NCI-H2227 (cell line): Measurements from ENCODE around the gene TXNRD2.
A peak's percentile ranks its signal among the peaks of the same experiment; 100 is the strongest.

Source experiments
- DNase-seq: peaks from one replicate; lab custom pipeline; 2025; ENCODE audit not compliant: unreplicated experiment; lab: John Stamatoyannopoulos, UW

TXNRD2 gene

DNA sequence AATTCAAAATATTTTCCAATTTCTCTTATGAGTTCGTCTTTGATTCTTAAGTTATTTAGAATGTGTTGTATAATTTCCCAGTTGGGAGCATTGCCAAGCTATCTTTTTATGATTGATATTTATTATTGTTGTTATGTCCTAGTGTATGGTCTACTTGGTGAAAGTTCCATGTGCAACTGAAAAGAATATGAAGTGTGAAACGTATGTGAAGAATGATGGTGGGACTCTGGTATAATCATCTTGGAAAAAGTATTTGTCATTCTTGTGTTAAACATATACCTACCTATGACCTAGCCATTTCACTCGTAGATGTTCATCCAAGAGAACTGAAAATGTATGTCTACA, 75.0 kb downstream of the TXNRD2 start:
- DNase-seq: no peak

DNA sequence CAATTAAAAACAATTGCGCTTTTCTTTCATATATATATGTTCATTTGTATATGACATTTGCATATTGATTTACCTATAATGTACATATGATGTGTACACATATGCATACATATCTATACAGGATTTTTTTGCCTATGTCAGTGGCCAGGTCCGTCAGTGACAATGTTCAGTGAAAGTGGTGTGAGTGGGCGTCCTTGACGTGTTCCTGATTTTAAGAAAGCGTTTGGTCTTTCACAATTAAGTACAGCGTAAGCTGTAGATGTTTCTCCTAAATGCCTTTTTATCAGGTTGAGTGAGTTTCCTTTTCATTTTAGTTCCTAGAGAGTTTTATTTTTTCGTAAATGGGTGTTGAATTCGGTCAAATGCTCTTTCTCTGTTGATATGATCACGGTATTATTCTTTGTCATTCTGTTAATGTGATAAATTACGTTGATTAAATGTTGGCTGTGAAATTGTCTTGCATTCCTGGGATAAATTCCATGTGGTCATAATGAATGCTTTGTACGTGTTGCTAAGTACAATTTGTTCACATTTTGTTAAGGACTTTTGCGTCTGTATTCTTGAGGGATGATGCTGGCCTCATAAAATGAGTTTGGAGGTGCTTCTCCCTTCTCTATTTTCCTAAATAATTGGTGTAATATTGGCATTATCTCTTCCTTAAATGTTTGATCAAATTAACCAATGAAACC, 76.3 kb downstream of the TXNRD2 start:
- no peak for DNase-seq

GRCh38 chr22:19864538-19865106, 77.0 kb downstream of the TXNRD2 start:
- DNase-seq: no peak

- DNase-seq: no peak
These were observed 78.0 kb downstream of the TXNRD2 start for GRCh38 chr22:19863571-19863970.

GRCh38 chr22:19862619-19863246, 78.9 kb downstream of the TXNRD2 start:
- DNase-seq: no peak

GRCh38 chr22:19859861-19860510, 81.6 kb downstream of the TXNRD2 start:
- no peak for DNase-seq

DNA sequence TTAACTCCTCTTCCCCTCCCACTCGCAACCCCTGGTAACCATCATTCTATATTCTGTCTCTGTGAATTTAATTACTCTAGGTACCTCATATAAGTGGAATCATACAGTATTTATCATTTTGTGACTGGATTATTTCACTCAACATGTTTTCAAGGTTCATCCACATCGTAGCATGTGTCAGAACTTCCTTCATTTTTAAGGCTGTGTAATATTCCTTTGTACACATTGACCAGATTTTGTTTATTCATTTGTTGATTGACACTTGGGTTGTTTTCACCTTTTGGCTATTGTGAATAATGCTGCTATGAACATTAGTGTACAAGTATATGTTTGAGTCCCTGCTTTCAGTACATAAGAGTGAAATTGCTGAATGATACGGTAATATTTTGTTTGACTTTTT, 84.2 kb downstream of the TXNRD2 start:
- no peak for DNase-seq

GRCh38 chr22:19855504-19856409, 85.9 kb downstream of the TXNRD2 start:
- peak; percentile 56 for DNase-seq

- peak; percentile 99 for DNase-seq
These were observed 86.7 kb downstream of the TXNRD2 start, which contains the start of the genes GNB1L and RTL10 for GRCh38 chr22:19854778-19855503. Gene GNB1L (minus strand): TSS chr22:19854874. CDS start chr22:19821355, 33,519 bp downstream. Gene RTL10 (minus strand): TSS chr22:19854874. CDS start chr22:19852261, 2,613 bp downstream.

GRCh38 chr22:19853879-19854777, 87.5 kb downstream of the TXNRD2 start:
- peak; percentile 52 for DNase-seq

DNA sequence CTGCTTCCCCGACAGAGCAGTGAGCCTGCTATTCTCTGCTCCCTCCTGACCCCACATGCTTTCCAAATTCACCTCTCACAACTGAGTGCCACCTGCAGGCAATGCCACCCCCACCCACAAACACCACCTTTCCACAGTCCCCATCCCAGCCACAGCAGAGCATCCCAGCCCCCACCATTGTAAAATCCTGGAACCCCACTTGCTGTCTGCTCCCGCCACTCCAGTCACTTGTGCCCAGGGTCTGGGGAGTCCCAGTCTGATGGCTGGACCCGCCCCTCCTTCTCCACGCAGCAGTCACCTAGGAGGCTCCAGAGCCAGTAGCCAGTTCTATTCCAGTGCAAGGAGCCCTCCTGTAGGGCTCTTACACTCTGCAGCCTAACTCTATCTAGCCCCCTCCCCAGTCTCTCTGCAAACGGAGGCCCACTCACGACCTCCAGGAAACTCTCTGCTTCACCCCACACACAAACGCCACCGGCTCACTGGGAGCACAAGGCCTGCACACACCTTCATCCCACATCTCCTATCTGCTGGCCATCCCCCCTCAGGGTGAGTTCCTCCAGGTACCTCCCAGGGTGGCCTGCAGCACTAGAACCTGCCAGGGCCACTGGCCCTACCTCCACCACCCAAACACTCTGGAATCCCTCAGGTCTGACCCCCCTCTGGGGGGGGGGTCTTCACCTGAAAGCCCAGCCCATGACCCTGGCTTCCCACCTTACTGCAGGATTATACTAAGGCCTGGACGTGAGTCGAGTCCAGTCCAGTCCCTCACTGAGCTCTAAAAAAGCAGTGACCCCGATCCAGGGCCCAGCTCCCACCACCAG, 88.3 kb downstream of the TXNRD2 start:
- no peak for DNase-seq

- no peak for DNase-seq
These were observed 89.3 kb downstream of the TXNRD2 start for GRCh38 chr22:19852177-19852781.

DNA sequence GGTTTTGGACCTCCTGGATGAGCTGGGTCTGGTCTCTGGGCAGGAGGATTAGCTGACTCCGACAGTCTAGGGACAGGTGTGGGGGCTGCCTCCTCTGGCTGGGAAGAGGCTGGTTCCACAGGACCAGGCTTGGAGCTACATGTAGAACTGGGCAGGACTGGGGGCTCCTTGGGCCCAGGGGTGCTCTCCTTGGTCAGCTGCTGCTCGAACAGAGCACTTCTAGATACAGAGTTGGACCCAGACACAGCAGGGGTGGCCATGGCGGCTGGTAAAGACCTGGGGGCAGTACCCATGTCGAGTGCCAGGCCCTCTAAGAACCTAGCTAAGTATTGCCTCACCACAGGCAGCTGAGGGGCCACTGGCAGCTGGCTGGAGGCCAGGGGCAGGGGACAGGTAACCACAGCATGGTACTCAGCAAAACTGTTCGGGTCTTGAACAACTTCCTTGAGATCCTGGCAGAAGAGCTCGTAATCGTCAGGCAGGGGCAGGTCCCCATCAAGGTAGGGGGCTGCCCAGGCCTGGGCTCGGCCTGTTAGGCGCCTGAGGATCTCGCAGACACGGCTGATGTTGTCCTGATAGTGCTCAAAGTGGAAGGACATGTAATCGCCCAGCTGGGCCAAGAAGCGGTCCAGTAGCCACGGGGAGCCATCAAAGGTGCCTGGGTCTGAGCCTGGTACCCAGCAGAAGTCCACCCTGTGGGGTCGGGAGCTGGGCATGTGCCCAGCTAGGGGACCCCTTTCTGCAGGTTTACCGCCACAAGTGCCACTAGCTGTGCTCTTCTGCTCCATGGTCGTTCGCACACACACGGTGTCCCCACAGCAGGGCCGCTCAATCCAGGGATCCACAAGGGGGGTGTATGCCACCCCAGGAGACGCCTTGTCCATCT, 90.1 kb downstream of the TXNRD2 start:
- DNase-seq: no peak

GRCh38 chr22:19850763-19851109, 90.9 kb downstream of the TXNRD2 start:
- no peak for DNase-seq

GRCh38 chr22:19849835-19850762, 91.5 kb downstream of the TXNRD2 start:
- no peak for DNase-seq
